ENCODE measurements around the gene EHBP1L1. TPM values are rescaled to one million over a fixed set of nuclear protein-coding genes. Genes with fewer than 3 reads are reported as not detected.

The EHBP1L1 gene
- total and polyA plus RNA-seq, 2 of the 13 experiments (the other 11 are each of a cell fraction or from before 2014, with no cell fraction given) = 8.3 to 10.6 TPM

GRCh38 chr11:65529475-65530156 is 46.2 kb upstream of the EHBP1L1 start (continued):
- TF ChIP-seq ZNF512 (CRISPR knock-in tag; IDR thresholded peaks at IDR 0.05) = no peak
- TF ChIP-seq BCL6 (CRISPR knock-in tag; IDR thresholded peaks at IDR 0.05) = peak; percentile 57; the same call in 1 of the 2 replicates
- peak; percentile 74 for TF ChIP-seq FOXJ3 (CRISPR knock-in tag; IDR thresholded peaks at IDR 0.05; ENCODE audit: borderline replicate concordance)
- TF ChIP-seq ZNF430 (CRISPR knock-in tag; IDR thresholded peaks at IDR 0.05) = 0 out of 2 replicates have a peak, but pooled peaks have one; percentile 49
- TF ChIP-seq MEF2D (CRISPR knock-in tag; IDR thresholded peaks at IDR 0.05) = peak; percentile 64; the same call in 1 of the 2 replicates
- no peak for TF ChIP-seq ZNF501 (CRISPR knock-in tag; IDR thresholded peaks at IDR 0.05)
- TF ChIP-seq ZMYM3 (CRISPR knock-in tag; IDR thresholded peaks at IDR 0.05) = peak; percentile 99
- TF ChIP-seq NFIB (CRISPR knock-in tag; IDR thresholded peaks at IDR 0.05; ENCODE audit: borderline replicate concordance) = no peak

GRCh38 chr11:65530157-65530496 is 45.7 kb upstream of the EHBP1L1 start:
- peaks cover 47% of the 10 kb centered on the region for H3K4me1 ChIP-seq (ENCODE audit: insufficient read depth, low read length)
- H3K9ac ChIP-seq (ENCODE audit: insufficient read depth, low read depth, low read length) = no peak overlapping the region
- 95% methylated on average over 5 of the region's 5 CpGs for WGBS (ENCODE audit: low lambda C conversion rate)
- peaks cover 20 to 37% of the 10 kb centered on the region in 2 experiments for H3K36me3 ChIP-seq (replicated peaks in 1 of 2; ENCODE audit: control insufficient read depth in 1 of 2, insufficient read depth in 2 of 2, low read length in 2 of 2)
- ATAC-seq = peak; percentile 62
- H3K27me3 ChIP-seq (ENCODE audit: control insufficient read depth in 1 of 2, insufficient read depth in 2 of 2, low read length in 2 of 2) = no peaks in the 10 kb centered on the region; a peak in 1 of 5 replicates
- H3K4me3 ChIP-seq (replicated peaks in 1 of 3; ENCODE audit: insufficient read depth in 1 of 3, low read depth in 2 of 3, low read length in 3 of 3) = no peak overlapping the region
- peak overlapping the region; percentile 66 for H3K27ac ChIP-seq (ENCODE audit: extremely low read length, insufficient read depth, low read length)
- H3K9me3 ChIP-seq (ENCODE audit: low read length) = no peaks in the 10 kb centered on the region
- 0 out of 2 replicates have a peak, but pooled peaks cover 3% of the 10 kb centered on the region for H4K20me1 ChIP-seq (ENCODE audit: insufficient read depth, low read length)
- H3K4me2 ChIP-seq (ENCODE audit: low read depth, low read length) = no peak overlapping the region
- peaks cover 19% of the 10 kb centered on the region for H3K79me2 ChIP-seq (ENCODE audit: insufficient read depth, low read length)
- intact Hi-C loops (cut with micrococcal nuclease; ENCODE audit: unreplicated experiment) (no loop called here), in situ Hi-C loops (cut with HindIII; ENCODE audit: extremely low pct_ligation_motif_present, low pct_unique_long_range_greater_than_20kb) (no loop called here)
- ChIA-PET POLR2A (interaction anchor here (1.0 to 1.7 kb wide), 8 partner anchors 21 to 145 kb away, joined by 3 to 12 read pairs (median 6); partner anchors contain the start of gene NEAT1), CTCF (ENCODE audit: low intra/inter-chr PET ratio, low total read pairs) (no interaction called here)
- FAIRE-seq = no peak
- no peak overlapping the region for H2AFZ ChIP-seq (ENCODE audit: low read length)
- BruUV-seq (replicated peaks) = no TSS peak
- no peak for DNase-seq (ENCODE audit: low spot score)
- TF ChIP-seq ZFAT (CRISPR knock-in tag; conservative IDR thresholded peaks at IDR 0.05) (no peak), STAG1 (CRISPR knock-in tag; IDR thresholded peaks at IDR 0.05) (peak; percentile 33), ZNF891 (CRISPR knock-in tag; IDR thresholded peaks at IDR 0.05) (no peak), DZIP1 (CRISPR knock-in tag; IDR thresholded peaks at IDR 0.05) (no peak), RBFOX2 (IDR thresholded peaks at IDR 0.05; ENCODE audit: low read depth, low read length) (peak; percentile 22; the same call in 1 of the 2 replicates), CREB1 (IDR thresholded peaks at IDR 0.05) (no peak), CREB1 (CRISPR knock-in tag; IDR thresholded peaks at IDR 0.05) (no peak), ZNF260 (CRISPR knock-in tag; IDR thresholded peaks at IDR 0.05; ENCODE audit: borderline replicate concordance, low read depth) (no peak), RBM39 (IDR thresholded peaks at IDR 0.05; ENCODE audit: low read depth, low read length, poor library complexity, severe bottlenecking) (no peak)

All from HepG2 (cell line).